ENCODE results near the gene RNF149.

- TF ChIP-seq EZH2 (IDR thresholded peaks at IDR 0.05; ENCODE audit: borderline replicate concordance, low read length) (no peak), CTCF (IDR thresholded peaks at IDR 0.05; ENCODE audit: low read length) (no peak)
Observed at GRCh38 chr2:101278925-101279324, 29.6 kb downstream of the RNF149 start.
